ENCODE data around the gene ATXN7L1.

DNA sequence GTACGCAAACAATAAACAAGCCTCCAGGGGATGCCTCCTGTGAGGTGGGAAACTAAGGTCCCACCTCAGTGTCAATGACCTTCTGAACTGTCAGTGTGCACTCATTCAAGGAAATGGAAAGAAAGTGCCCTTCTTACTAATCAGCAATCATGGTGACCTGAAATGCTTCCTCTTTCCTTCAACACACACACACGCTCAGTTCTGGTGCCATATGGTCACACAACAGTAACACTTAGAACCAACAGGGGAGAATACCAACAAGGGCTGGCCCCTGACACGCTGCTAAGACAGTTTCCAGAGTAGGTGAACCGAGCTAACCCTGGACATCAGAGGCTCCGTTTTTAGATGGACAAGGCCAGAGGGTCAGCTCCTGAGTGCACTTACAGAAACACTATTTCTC lies 253.0 kb downstream of the ATXN7L1 start:
- TF ChIP-seq POLR2A (IDR thresholded peaks at IDR 0.05; ENCODE audit: low read depth, low read length) (no peak), POLR2AphosphoS5 (IDR thresholded peaks at IDR 0.05; ENCODE audit: low read depth, low read length) (no peak)
